ENCODE measurements around the gene TPM4. TPM values are rescaled to one million over a fixed set of nuclear protein-coding genes. Genes with fewer than 3 reads are reported as not detected.

TPM4 gene
- total RNA-seq, 4 donors from 2014 or later = 471 to 530 (median 493) TPM

DNA sequence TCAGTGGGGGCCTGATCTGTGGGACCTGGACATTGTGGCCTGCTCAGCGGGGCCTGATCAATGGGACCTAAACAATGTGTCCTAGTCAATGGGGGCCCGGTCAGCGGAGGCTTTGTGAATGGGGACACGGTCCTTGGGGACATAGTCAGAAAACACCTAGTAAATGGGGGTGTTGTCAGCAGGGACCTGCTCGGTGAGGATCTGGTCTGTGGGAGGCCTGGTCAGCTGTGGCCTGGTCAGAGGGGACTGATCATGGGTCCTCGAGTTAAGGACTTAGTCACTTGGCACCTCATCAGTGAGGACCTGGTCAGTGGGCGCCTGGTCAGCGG is 44.5 kb upstream of the TPM4 start:
- TF ChIP-seq EP300 (IDR thresholded peaks at IDR 0.05) (no peak), CTCF (IDR thresholded peaks at IDR 0.05) (no peak), POLR2A (IDR thresholded peaks at IDR 0.05) (no peak)
- WGBS, 2 donors = 93 to 96% methylated on average over 8 of the region's 8 CpGs
- H3K27ac ChIP-seq = no peak overlapping the region
- H3K27me3 ChIP-seq = no peaks in the 10 kb centered on the region
- no peak for DNase-seq (ENCODE audit: low spot score in 2 of 2)
- H3K9me3 ChIP-seq = no peaks in the 10 kb centered on the region
- H3K4me3 ChIP-seq = no peak overlapping the region
- no peaks in the 10 kb centered on the region for H3K36me3 ChIP-seq
- no peaks in the 10 kb centered on the region for H3K4me1 ChIP-seq

GRCh38 chr19:16032509-16033135 is 43.7 kb upstream of the TPM4 start:
- TF ChIP-seq EP300 (IDR thresholded peaks at IDR 0.05) (no peak), CTCF (IDR thresholded peaks at IDR 0.05) (no peak), POLR2A (IDR thresholded peaks at IDR 0.05) (no peak)
- Histone ChIP-seq H3K27me3 (no peaks in the 10 kb centered on the region), H3K4me1 (no peaks in the 10 kb centered on the region), H3K4me3 (no peak overlapping the region), H3K27ac (no peak overlapping the region), H3K36me3 (no peaks in the 10 kb centered on the region), H3K9me3 (no peaks in the 10 kb centered on the region)
- DNase-seq (ENCODE audit: low spot score in 2 of 2) = no peak
- WGBS, 2 donors = 90 to 94% methylated on average over 2 to 3 of the region's 3 CpGs

GRCh38 chr19:16033136-16033530 is 43.2 kb upstream of the TPM4 start:
- Histone ChIP-seq H3K36me3 (no peaks in the 10 kb centered on the region), H3K27ac (no peak overlapping the region), H3K4me1 (no peaks in the 10 kb centered on the region), H3K27me3 (no peaks in the 10 kb centered on the region), H3K4me3 (no peak overlapping the region), H3K9me3 (no peaks in the 10 kb centered on the region)
- whole genome bisulfite sequencing, 2 donors = 91 to 100% methylated on average over 3 of the region's 3 CpGs
- TF ChIP-seq POLR2A (IDR thresholded peaks at IDR 0.05) = no peak
- TF ChIP-seq CTCF (IDR thresholded peaks at IDR 0.05) = no peak
- TF ChIP-seq EP300 (IDR thresholded peaks at IDR 0.05) = no peak
- DNase-seq (ENCODE audit: low spot score in 2 of 2) = no peak

GRCh38 chr19:16033721-16034120 is 42.6 kb upstream of the TPM4 start:
- no peak overlapping the region for H3K4me3 ChIP-seq
- no peak for TF ChIP-seq CTCF (IDR thresholded peaks at IDR 0.05)
- TF ChIP-seq EP300 (IDR thresholded peaks at IDR 0.05) = no peak
- TF ChIP-seq POLR2A (IDR thresholded peaks at IDR 0.05) = no peak
- no peaks in the 10 kb centered on the region for H3K4me1 ChIP-seq
- no peak for DNase-seq (ENCODE audit: low spot score in 2 of 2)
- H3K36me3 ChIP-seq = no peaks in the 10 kb centered on the region
- H3K9me3 ChIP-seq = no peaks in the 10 kb centered on the region
- H3K27me3 ChIP-seq = no peaks in the 10 kb centered on the region
- 74 to 85% methylated on average over 2 of the region's 2 CpGs for WGBS, 2 donors
- H3K27ac ChIP-seq = no peak overlapping the region

DNA sequence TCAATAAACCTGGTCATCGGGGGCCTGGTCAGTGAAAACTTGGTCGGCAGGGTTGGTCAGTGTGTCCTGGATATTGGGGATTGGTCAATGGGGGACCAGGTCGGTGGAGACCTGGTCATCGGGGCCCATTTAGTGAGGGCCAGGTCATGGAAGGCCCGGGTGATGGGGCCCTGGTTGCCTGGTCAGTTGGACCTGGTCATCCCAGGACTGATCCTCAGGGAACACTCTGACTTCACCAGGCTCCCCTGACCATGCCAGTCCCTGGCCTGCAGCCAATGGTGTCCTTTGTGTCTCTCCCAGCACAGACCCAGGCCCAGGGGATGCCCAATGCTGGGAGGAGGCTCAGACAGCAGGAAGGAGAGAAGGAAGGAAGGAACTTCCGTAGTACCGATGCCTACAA is 42.1 kb upstream of the TPM4 start:
- no peak overlapping the region for H3K4me3 ChIP-seq
- no peaks in the 10 kb centered on the region for H3K36me3 ChIP-seq
- no peak for DNase-seq (ENCODE audit: low spot score in 2 of 2)
- WGBS, 2 donors = 83 to 84% methylated on average over 7 of the region's 7 CpGs
- no peaks in the 10 kb centered on the region for H3K4me1 ChIP-seq
- no peak overlapping the region for H3K27ac ChIP-seq
- no peaks in the 10 kb centered on the region for H3K27me3 ChIP-seq
- H3K9me3 ChIP-seq = no peaks in the 10 kb centered on the region
- TF ChIP-seq CTCF (IDR thresholded peaks at IDR 0.05) = no peak
- no peak for TF ChIP-seq POLR2A (IDR thresholded peaks at IDR 0.05)
